ENCODE data around the gene KLHL35.

GRCh38 chr11:75421035-75421602, 11.9 kb downstream of the KLHL35 start:
- TF ChIP-seq POLR2A (IDR thresholded peaks at IDR 0.05; ENCODE audit: low read length) (no peak), GATA1 (IDR thresholded peaks at IDR 0.05; ENCODE audit: low read depth, low read length) (no peak)
